ENCODE measurements around the gene NBPF1.
"Not testable (repeated sequence)": the region's sequence is repeated elsewhere in the genome, so short reads cannot be mapped to it uniquely, and the experiment has no call there.

NBPF1 gene

DNA sequence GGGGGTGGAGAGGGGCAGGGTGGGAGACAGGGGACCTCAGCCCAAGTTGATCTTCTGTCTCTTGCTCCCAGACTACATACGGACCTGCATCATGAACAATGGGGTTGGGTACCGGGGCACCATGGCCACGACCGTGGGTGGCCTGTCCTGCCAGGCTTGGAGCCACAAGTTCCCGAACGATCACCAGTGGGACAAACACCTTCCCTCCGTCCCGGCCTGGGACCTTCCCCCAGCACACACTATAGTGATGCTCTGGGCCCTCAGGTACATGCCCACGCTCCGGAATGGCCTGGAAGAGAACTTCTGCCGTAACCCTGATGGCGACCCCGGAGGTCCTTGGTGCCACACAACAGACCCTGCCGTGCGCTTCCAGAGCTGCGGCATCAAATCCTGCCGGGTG lies 33.4 kb upstream of the NBPF1 start:
- H3K4me1 ChIP-seq (ENCODE audit: control insufficient read depth, insufficient read depth, low read length, poor library complexity, severe bottlenecking); H3K4me3 ChIP-seq (ENCODE audit: extremely low read depth, insufficient read depth, low read length, poor library complexity, severe bottlenecking); H3K27ac ChIP-seq (ENCODE audit: low read depth, low read length, severe bottlenecking); H3K36me3 ChIP-seq (ENCODE audit: control insufficient read depth, insufficient read depth, low read length); H3K9me3 ChIP-seq (ENCODE audit: control insufficient read depth, low read length): not testable (repeated sequence)
- no CpG with 5 or more reads among the region's 17 CpGs for WGBS, 2 experiments (ENCODE audit: insufficient coverage in 2 of 2)

DNA sequence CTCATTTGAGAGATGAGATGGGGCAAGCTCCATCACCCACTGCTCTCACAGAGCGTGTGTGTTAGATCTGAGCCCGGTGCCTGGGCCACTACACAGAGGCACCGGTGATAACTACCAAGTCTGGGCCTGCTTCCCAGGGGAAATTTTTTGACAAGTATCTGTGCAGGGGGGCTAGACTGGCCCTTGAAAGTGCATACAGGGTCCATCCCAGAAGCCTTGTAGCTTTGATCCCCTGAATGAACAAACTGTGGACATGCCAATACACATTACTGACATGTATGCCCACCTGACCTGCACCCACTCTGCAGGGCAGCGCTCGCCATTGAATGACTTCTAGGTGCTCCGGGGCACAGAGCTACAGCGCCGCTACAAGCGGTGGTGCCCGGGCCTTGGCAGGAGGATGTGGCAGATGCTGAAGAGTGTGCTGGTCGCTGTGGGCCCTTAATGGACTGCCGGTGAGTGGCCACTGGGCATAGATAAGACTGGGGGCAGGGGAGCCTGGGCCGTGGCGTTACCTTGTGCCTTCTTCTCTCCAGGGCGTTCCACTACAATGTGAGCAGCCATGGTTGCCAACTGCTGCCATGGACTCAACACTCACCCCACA lies 32.8 kb upstream of the NBPF1 start:
- H3K4me3 ChIP-seq (ENCODE audit: extremely low read depth, insufficient read depth, low read length, poor library complexity, severe bottlenecking); H3K9me3 ChIP-seq (ENCODE audit: control insufficient read depth, low read length); H3K4me1 ChIP-seq (ENCODE audit: control insufficient read depth, insufficient read depth, low read length, poor library complexity, severe bottlenecking); H3K27ac ChIP-seq (ENCODE audit: low read depth, low read length, severe bottlenecking); H3K36me3 ChIP-seq (ENCODE audit: control insufficient read depth, insufficient read depth, low read length): not testable (repeated sequence)
- 93 to 94% methylated on average over 11 to 13 of the region's 15 CpGs for WGBS, 2 experiments (ENCODE audit: insufficient coverage in 2 of 2)

DNA sequence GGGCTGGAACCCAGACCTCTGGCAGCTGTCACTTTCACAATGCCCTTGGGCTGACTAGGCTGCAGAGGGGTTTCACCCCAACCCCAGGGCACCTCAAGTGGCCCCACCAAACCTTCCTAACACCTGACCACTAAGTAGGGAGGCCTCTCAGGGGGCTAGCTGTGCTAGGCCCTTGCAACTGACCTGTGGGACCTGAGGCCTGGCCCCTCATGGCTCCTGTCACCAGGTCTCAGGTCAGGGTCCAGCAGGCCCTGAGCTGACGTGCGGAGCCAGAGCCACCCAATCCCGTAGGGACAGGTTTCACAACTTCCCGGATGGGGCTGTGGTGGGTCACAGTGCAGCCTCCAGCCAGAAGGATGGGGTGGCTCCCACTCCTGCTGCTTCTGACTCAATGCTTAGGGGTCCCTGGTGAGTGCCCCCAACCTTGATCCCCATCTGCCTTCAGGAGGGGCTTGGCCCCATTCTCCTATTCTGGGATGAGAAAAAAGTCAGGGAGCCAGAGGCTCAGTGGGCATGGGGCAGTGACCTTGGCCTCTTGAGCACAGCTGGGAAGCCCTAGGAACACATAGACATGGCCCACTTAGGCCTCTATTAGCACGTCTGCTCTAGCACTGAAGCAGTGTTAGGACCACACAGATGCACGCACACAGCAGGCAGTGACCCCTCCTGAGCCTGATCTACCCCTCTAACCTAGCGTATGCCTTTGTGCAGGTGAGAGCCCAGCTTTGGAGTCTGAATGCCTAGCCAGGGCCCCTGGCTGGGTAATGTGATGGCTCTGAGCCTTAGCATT lies 32.1 kb upstream of the NBPF1 start:
- not testable (repeated sequence) for H3K36me3 ChIP-seq (ENCODE audit: control insufficient read depth, insufficient read depth, low read length); H3K4me3 ChIP-seq (ENCODE audit: extremely low read depth, insufficient read depth, low read length, poor library complexity, severe bottlenecking); H3K4me1 ChIP-seq (ENCODE audit: control insufficient read depth, insufficient read depth, low read length, poor library complexity, severe bottlenecking); H3K27ac ChIP-seq (ENCODE audit: low read depth, low read length, severe bottlenecking); H3K9me3 ChIP-seq (ENCODE audit: control insufficient read depth, low read length)
- 90 to 100% methylated on average over 4 to 5 of the region's 7 CpGs for WGBS, 2 experiments (ENCODE audit: insufficient coverage in 2 of 2)

DNA sequence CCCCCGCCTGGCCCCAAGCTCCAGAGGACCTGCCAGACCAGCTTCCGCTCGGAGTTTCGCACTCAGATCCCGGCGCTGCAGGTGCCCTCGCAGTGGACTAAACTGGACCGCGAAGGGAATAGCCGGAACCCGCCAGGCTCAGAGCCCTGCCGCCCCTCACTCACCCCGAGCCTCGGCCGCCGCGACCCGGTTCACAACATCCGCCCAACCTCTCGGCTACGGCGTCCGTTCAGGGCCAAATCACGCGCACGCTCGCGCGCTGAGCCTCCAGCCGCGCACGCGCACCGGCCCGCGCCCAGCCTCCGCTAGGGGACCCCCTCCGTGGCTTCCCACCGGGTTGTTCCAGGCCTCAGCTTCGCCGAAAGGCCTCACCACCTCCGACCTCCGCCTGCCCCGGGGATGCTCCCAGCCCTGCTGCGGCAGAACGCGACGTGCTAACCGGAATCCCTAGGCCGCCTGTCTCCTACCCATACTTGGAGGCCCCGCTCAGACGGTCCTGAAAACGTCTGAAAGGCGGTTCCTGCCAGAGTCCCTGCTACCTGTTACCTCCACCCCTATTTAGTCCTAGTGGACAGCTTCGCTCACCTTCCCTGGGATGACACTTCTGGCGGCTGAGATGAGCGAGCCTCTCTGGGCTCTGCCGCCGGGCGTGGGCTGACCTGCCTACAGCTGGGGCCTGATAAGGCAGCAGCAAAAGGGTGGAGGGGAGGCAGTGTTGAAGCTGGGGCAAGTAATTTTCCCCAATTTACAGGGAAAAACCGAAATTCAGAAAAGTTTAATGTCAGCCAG lies 31.3 kb upstream of the NBPF1 start:
- WGBS, 2 experiments (ENCODE audit: insufficient coverage in 2 of 2), result 3 to 4% methylated on average over 51 to 55 of the region's 61 CpGs
- Histone ChIP-seq H3K4me3 (ENCODE audit: extremely low read depth, insufficient read depth, low read length, poor library complexity, severe bottlenecking) (peak overlapping the region; percentile 90), H3K27ac (ENCODE audit: low read depth, low read length, severe bottlenecking) (peak overlapping the region; percentile 20)
- H3K9me3 ChIP-seq (ENCODE audit: control insufficient read depth, low read length); H3K4me1 ChIP-seq (ENCODE audit: control insufficient read depth, insufficient read depth, low read length, poor library complexity, severe bottlenecking); H3K36me3 ChIP-seq (ENCODE audit: control insufficient read depth, insufficient read depth, low read length): not testable (repeated sequence)

DNA sequence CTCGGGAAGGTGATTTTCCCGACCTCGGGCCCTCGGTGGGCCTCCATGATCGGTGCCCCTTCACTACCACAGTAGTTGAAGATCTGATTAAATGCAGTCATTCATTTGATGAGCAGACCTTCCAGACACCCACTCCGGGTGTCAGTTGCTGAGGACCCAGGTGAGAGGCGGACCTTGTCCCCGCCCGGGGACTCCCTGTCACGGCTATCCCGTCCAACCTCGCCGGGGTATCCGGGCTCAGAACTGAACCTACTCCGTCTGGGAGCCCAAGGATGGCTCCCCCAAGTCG lies 30.8 kb upstream of the NBPF1 start:
- Histone ChIP-seq H3K4me3 (ENCODE audit: extremely low read depth, insufficient read depth, low read length, poor library complexity, severe bottlenecking) (peak overlapping the region; percentile 90), H3K9me3 (ENCODE audit: control insufficient read depth, low read length) (no peaks in the 10 kb centered on the region), H3K36me3 (ENCODE audit: control insufficient read depth, insufficient read depth, low read length) (no peaks in the 10 kb centered on the region), H3K4me1 (ENCODE audit: control insufficient read depth, insufficient read depth, low read length, poor library complexity, severe bottlenecking) (peaks cover 7% of the 10 kb centered on the region), H3K27ac (ENCODE audit: low read depth, low read length, severe bottlenecking) (no peak overlapping the region)
- 2 to 3% methylated on average over 14 to 16 of the region's 16 CpGs for WGBS, 2 experiments (ENCODE audit: insufficient coverage in 2 of 2)

DNA sequence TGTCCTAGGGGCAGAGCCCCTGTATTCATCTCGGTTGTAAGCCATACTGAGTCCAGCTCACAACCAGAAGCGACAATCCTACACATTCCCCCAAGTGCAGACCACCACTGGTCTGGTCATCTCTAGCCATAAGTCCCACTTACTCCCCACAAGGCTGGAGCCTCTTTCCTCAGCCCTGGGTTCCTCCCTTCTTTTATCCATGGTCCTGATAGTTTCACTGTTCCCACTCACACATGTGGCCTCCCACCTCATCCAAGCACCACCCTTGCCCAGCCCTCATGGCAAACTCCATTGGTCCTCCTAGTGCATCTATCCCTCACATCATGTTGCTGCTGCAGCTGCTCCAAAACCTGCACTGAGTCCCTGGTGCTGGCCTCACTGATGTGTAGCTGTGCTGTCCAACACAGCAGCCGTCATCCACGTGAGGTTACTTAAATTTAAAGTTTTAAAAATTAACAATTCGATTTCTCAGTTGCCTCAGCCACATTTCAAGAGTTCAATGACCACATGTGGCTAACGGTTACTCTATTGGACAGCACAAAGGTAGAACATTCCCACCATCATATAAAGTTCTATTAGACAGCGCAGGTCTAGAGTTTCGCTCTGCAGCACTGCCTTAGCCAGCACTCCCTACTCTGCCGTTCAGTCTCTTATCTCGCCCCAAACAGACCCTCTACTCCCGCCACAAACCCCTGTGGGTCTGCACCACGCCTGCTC lies 30.3 kb upstream of the NBPF1 start:
- H3K4me1 ChIP-seq (ENCODE audit: control insufficient read depth, insufficient read depth, low read length, poor library complexity, severe bottlenecking), result not testable (repeated sequence)

DNA sequence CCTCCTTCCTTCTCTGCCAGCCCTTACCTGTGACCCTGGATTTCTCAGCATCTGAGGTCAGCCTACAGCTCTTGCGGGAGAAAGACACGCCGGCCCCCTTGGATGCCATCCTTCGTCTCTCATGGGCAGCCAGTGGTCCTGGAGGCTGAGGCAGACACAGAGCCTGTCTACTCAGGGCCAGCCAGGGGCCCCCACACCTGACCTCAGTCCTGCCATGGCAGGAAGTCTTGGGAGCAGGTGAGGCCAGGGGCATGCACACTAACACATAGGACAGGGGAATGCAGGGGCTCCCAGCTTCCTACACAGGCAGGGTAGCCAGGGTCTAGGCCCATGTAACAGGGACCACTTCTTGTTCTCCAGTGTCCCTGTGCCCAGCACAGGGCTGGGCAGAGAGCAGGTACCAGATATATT lies 29.6 kb upstream of the NBPF1 start:
- H3K27ac ChIP-seq (ENCODE audit: low read depth, low read length, severe bottlenecking); H3K9me3 ChIP-seq (ENCODE audit: control insufficient read depth, low read length); H3K36me3 ChIP-seq (ENCODE audit: control insufficient read depth, insufficient read depth, low read length); H3K4me1 ChIP-seq (ENCODE audit: control insufficient read depth, insufficient read depth, low read length, poor library complexity, severe bottlenecking): not testable (repeated sequence)
- H3K4me3 ChIP-seq (ENCODE audit: extremely low read depth, insufficient read depth, low read length, poor library complexity, severe bottlenecking), result peak overlapping the region; percentile 9
- WGBS, 2 experiments (ENCODE audit: insufficient coverage in 2 of 2), result 92 to 97% methylated on average over 4 of the region's 4 CpGs

More for the DNA sequence above, 30.3 kb upstream of the NBPF1 start:
- 41 to 42% methylated on average over 10 to 11 of the region's 12 CpGs for WGBS, 2 experiments (ENCODE audit: insufficient coverage in 2 of 2)
- peak overlapping the region; percentile 90 for H3K4me3 ChIP-seq (ENCODE audit: extremely low read depth, insufficient read depth, low read length, poor library complexity, severe bottlenecking)
- not testable (repeated sequence) for H3K36me3 ChIP-seq (ENCODE audit: control insufficient read depth, insufficient read depth, low read length); H3K27ac ChIP-seq (ENCODE audit: low read depth, low read length, severe bottlenecking); H3K9me3 ChIP-seq (ENCODE audit: control insufficient read depth, low read length)

- not testable (repeated sequence) for H3K4me1 ChIP-seq (ENCODE audit: control insufficient read depth, insufficient read depth, low read length, poor library complexity, severe bottlenecking); H3K27ac ChIP-seq (ENCODE audit: low read depth, low read length, severe bottlenecking); H3K9me3 ChIP-seq (ENCODE audit: control insufficient read depth, low read length); H3K36me3 ChIP-seq (ENCODE audit: control insufficient read depth, insufficient read depth, low read length); H3K4me3 ChIP-seq (ENCODE audit: extremely low read depth, insufficient read depth, low read length, poor library complexity, severe bottlenecking)
- WGBS, 2 experiments (ENCODE audit: insufficient coverage in 2 of 2), result 91 to 96% methylated on average over 7 to 9 of the region's 9 CpGs
Observed at GRCh38 chr1:16642025-16642966, 28.9 kb upstream of the NBPF1 start.

- not testable (repeated sequence) for H3K9me3 ChIP-seq (ENCODE audit: control insufficient read depth, low read length); H3K4me3 ChIP-seq (ENCODE audit: extremely low read depth, insufficient read depth, low read length, poor library complexity, severe bottlenecking); H3K27ac ChIP-seq (ENCODE audit: low read depth, low read length, severe bottlenecking); H3K4me1 ChIP-seq (ENCODE audit: control insufficient read depth, insufficient read depth, low read length, poor library complexity, severe bottlenecking); H3K36me3 ChIP-seq (ENCODE audit: control insufficient read depth, insufficient read depth, low read length)
- WGBS, 2 experiments (ENCODE audit: insufficient coverage in 2 of 2), result 87 to 94% methylated on average over 4 to 7 of the region's 8 CpGs
Observed at GRCh38 chr1:16641159-16641975, 28.0 kb upstream of the NBPF1 start.
